Measurements from ENCODE around the gene PRG2. TPM values are rescaled to one million over a fixed set of nuclear protein-coding genes. Genes with fewer than 3 reads are reported as not detected.

The PRG2 gene
- total RNA-seq = 2.0 TPM

GRCh38 chr11:57390535-57390934 lies at the start of gene PRG2:
PRG2 (minus strand) TSS chr11:57390650; CDS start chr11:57389944, 706 bp downstream.

GRCh38 chr11:57426929-57427726 lies 36.7 kb upstream of the PRG2 start, which contains the start of gene SLC43A3:
SLC43A3 (minus strand) TSS chr11:57427121; CDS start chr11:57426172, 949 bp downstream.

GRCh38 chr11:57380975-57381374 lies 9.5 kb downstream of the PRG2 start, which contains the start of gene PRG3:
PRG3 (minus strand) TSS chr11:57381150; CDS start chr11:57380708, 442 bp downstream.

GRCh38 chr11:57338142-57338541 lies 52.3 kb downstream of the PRG2 start, which contains the start of gene P2RX3:
P2RX3 (plus strand) TSS chr11:57338352; CDS start chr11:57338551, 199 bp downstream.

Other genes with a start within 250 kb of the PRG2 start
- gene LRRC55, start 208.7 kb downstream of the PRG2 start, total RNA-seq = 2.0 TPM
- gene APLNR, start 153.4 kb downstream of the PRG2 start, total RNA-seq = 92.8 TPM
- 60.7 TPM for gene TNKS1BP1, start 65.7 kb downstream of the PRG2 start, total RNA-seq
- gene SSRP1, start 54.8 kb downstream of the PRG2 start, total RNA-seq = 52.5 TPM
- gene P2RX3, start 52.3 kb downstream of the PRG2 start, total RNA-seq = 2.0 TPM
- gene PRG3, start 9.5 kb downstream of the PRG2 start, total RNA-seq = 1.1 TPM
- gene SLC43A3, start 36.5 kb upstream of the PRG2 start, total RNA-seq = 20.7 TPM
- gene RTN4RL2, start 69.9 kb upstream of the PRG2 start, total RNA-seq = 2.5 TPM
- 18.0 TPM for gene SLC43A1, start 125.1 kb upstream of the PRG2 start, total RNA-seq
- 26.3 TPM for gene TIMM10, start 140.1 kb upstream of the PRG2 start, total RNA-seq
- 9.8 TPM for gene SMTNL1, start 146.9 kb upstream of the PRG2 start, total RNA-seq
- gene UBE2L6, start 177.0 kb upstream of the PRG2 start, total RNA-seq = 22.5 TPM
- 53.5 TPM for gene SERPING1, start 207.0 kb upstream of the PRG2 start, total RNA-seq

All from metanephros (tissue), 1 donor.